SU-DHL-6 (cell line): ENCODE data around the gene TOR2A.
A peak's percentile ranks its signal among the peaks of the same experiment; 100 is the strongest.

Experiments used
- H2AFZ ChIP-seq: fragments of 200-600 bp; sonication (generic); 2 replicates; pipeline ENCODE4 v1.6.1; 2014; ENCODE audit warnings: low read depth, mild to moderate bottlenecking, moderate library complexity, mixed read lengths, antibody characterized with exemption, low read length; ENCODE audit not compliant: severe bottlenecking
- H3F3A ChIP-seq: fragments of 200-600 bp; shearing (Covaris generic); 2 replicates; pipeline ENCODE4 v1.6.0; 2016; ENCODE audit warnings: antibody characterized with exemption, mild to moderate bottlenecking; ENCODE audit not compliant: insufficient read depth
- H3K27ac ChIP-seq: fragments of 200-600 bp; sonication (generic); 2 replicates; pipeline ENCODE4 v1.5.1; 2016; ENCODE audit warnings: low read depth, mild to moderate bottlenecking, low read length, moderate library complexity, mixed read lengths
- H3K27me3 ChIP-seq: fragments of 200-600 bp; sonication (generic), shearing (Covaris generic); 2 replicates; pipeline ENCODE4 v1.6.0; 2014; ENCODE audit warnings: mild to moderate bottlenecking, low read length
- H3K36me3 ChIP-seq: fragments of 200-600 bp; sonication (generic); 2 replicates; pipeline ENCODE4 v1.6.1; 2014; ENCODE audit warnings: mild to moderate bottlenecking, low read length, mixed read lengths
- H3K4me2 ChIP-seq: fragments of 300-600, 200-600 bp; shearing (Covaris generic), sonication (generic); 2 replicates; pipeline ENCODE4 v1.6.0; 2014; ENCODE audit warnings: low read length, low read depth, mild to moderate bottlenecking; ENCODE audit not compliant: poor library complexity, severe bottlenecking
- H3K4me3 ChIP-seq: fragments of 200-600 bp; sonication (generic); 2 replicates; pipeline ENCODE4 v1.5.1; 2014; ENCODE audit warnings: antibody characterized with exemption, low read length, mild to moderate bottlenecking, mixed read lengths; ENCODE audit not compliant: insufficient read depth, poor library complexity, severe bottlenecking
- H3K79me2 ChIP-seq: fragments of 200-600 bp; sonication (generic); 2 replicates; pipeline ENCODE4 v1.6.1; 2014; ENCODE audit warnings: mild to moderate bottlenecking, low read length, moderate library complexity; ENCODE audit not compliant: insufficient read depth
- H3K9ac ChIP-seq: fragments of 200-600 bp; sonication (generic); 2 replicates; pipeline ENCODE4 v1.7.0; 2014; ENCODE audit warnings: mild to moderate bottlenecking, low read length
- H3K9me2 ChIP-seq: fragments of 200-600 bp; sonication (generic); replicated peaks from 2 replicates; pipeline ENCODE4 v1.6.1; 2014; ENCODE audit warnings: low read length; ENCODE audit not compliant: insufficient read depth
- H3K9me3 ChIP-seq: fragments of 200-600 bp; sonication (generic); 2 replicates; pipeline ENCODE4 v1.6.1; 2014; ENCODE audit warnings: low read length, mixed read lengths; ENCODE audit not compliant: insufficient read depth
- H4K20me1 ChIP-seq: fragments of 200-600 bp; sonication (generic); 2 replicates; pipeline ENCODE4 v1.6.1; 2014; ENCODE audit warnings: low read depth, mild to moderate bottlenecking, antibody characterized with exemption, low read length, moderate library complexity, mixed read lengths
- CTCF ChIP-seq: fragments of 200-600 bp; sonication (generic); IDR thresholded peaks from one replicate; pipeline ENCODE4 v1.5.1; 2017; ENCODE audit warnings: antibody characterized with exemption, mild to moderate bottlenecking, low read length, moderate library complexity; ENCODE audit not compliant: insufficient read depth, poor library complexity, severe bottlenecking
- EZH2phosphoT487 ChIP-seq: fragments of 200-600 bp; sonication (generic), shearing (Covaris generic); conservative IDR thresholded peaks from 2 replicates; pipeline ENCODE4 v1.6.1; 2018; ENCODE audit warnings: mild to moderate bottlenecking, antibody characterized with exemption, low read length, moderate library complexity, mixed read lengths

TOR2A gene

GRCh38 chr9:127769929-127770582, 35.0 kb upstream of the TOR2A start:
- H3K27me3 ChIP-seq = no peaks in the 10 kb centered on the region
- H3K4me2 ChIP-seq = peak overlapping the region; percentile 76
- TF ChIP-seq EZH2phosphoT487 (no peak), CTCF (no peak)
- no peak overlapping the region for H3K27ac ChIP-seq
- H3K36me3 ChIP-seq = no peaks in the 10 kb centered on the region
- no peaks in the 10 kb centered on the region for H4K20me1 ChIP-seq
- peak overlapping the region; percentile 46 for H3K9ac ChIP-seq
- H3F3A ChIP-seq = peaks cover 7% of the 10 kb centered on the region
- no peaks in the 10 kb centered on the region for H3K9me3 ChIP-seq
- no peak overlapping the region for H2AFZ ChIP-seq
- H3K79me2 ChIP-seq = no peaks in the 10 kb centered on the region
- no peak overlapping the region for H3K4me3 ChIP-seq
- H3K9me2 ChIP-seq = no peaks in the 10 kb centered on the region

- no peaks in the 10 kb centered on the region for H3K79me2 ChIP-seq
- no peak overlapping the region for H3K27ac ChIP-seq
- H3K9ac ChIP-seq = no peak overlapping the region
- TF ChIP-seq CTCF (no peak), EZH2phosphoT487 (no peak)
- H3K9me2 ChIP-seq = no peaks in the 10 kb centered on the region
- H4K20me1 ChIP-seq = no peaks in the 10 kb centered on the region
- no peak overlapping the region for H2AFZ ChIP-seq
- no peak overlapping the region for H3K4me2 ChIP-seq
- H3K9me3 ChIP-seq = no peaks in the 10 kb centered on the region
- peaks cover 7% of the 10 kb centered on the region for H3F3A ChIP-seq
- no peaks in the 10 kb centered on the region for H3K36me3 ChIP-seq
- no peak overlapping the region for H3K4me3 ChIP-seq
- no peaks in the 10 kb centered on the region for H3K27me3 ChIP-seq
Measured at GRCh38 chr9:127769101-127769500, 34.0 kb upstream of the TOR2A start.

- Histone ChIP-seq H3K4me2 (no peak overlapping the region), H3K27me3 (no peaks in the 10 kb centered on the region), H3K27ac (no peak overlapping the region), H3K79me2 (no peaks in the 10 kb centered on the region), H3K9ac (no peak overlapping the region), H3K9me3 (no peaks in the 10 kb centered on the region), H2AFZ (no peak overlapping the region), H4K20me1 (no peaks in the 10 kb centered on the region), H3K36me3 (no peaks in the 10 kb centered on the region), H3K9me2 (no peaks in the 10 kb centered on the region), H3K4me3 (no peak overlapping the region), H3F3A (peaks cover 7% of the 10 kb centered on the region)
- TF ChIP-seq EZH2phosphoT487 (no peak), CTCF (no peak)
Measured at GRCh38 chr9:127768698-127769097, 33.6 kb upstream of the TOR2A start.
